ENCODE data around the gene MYH11.
"Not testable (repeated sequence)": the region's sequence is repeated elsewhere in the genome, so short reads cannot be mapped to it uniquely, and the experiment has no call there.

MYH11 gene

GRCh38 chr16:15672127-15672513, 184.7 kb downstream of the MYH11 start:
- DNase-seq (ENCODE audit: low read depth), result not testable (repeated sequence)

- DNase-seq (ENCODE audit: low read depth), result no peak
These were observed 185.2 kb downstream of the MYH11 start for GRCh38 chr16:15671530-15672117.

- DNase-seq (ENCODE audit: low read depth), result no peak
These were observed 189.6 kb downstream of the MYH11 start for GRCh38 chr16:15667091-15667742.

GRCh38 chr16:15665107-15665506, 191.7 kb downstream of the MYH11 start:
- DNase-seq (ENCODE audit: low read depth), result no peak

- DNase-seq (ENCODE audit: low read depth), result no peak
These were observed 196.6 kb downstream of the MYH11 start for GRCh38 chr16:15660203-15660601.

GRCh38 chr16:15658556-15658955, 198.3 kb downstream of the MYH11 start:
- no peak for DNase-seq (ENCODE audit: low read depth)

- DNase-seq (ENCODE audit: low read depth), result no peak
These were observed 198.7 kb downstream of the MYH11 start for GRCh38 chr16:15658149-15658548.

GRCh38 chr16:15655561-15655960, 201.3 kb downstream of the MYH11 start:
- DNase-seq (ENCODE audit: low read depth), result not testable (repeated sequence)

GRCh38 chr16:15654591-15654990, 202.2 kb downstream of the MYH11 start:
- no peak for DNase-seq (ENCODE audit: low read depth)

- DNase-seq (ENCODE audit: low read depth), result no peak
These were observed 203.6 kb downstream of the MYH11 start for GRCh38 chr16:15653227-15653626.

All from activated T-cell treated with anti-CD3 and anti-CD28 coated beads for 1 hour (primary cell).